BJ (cell line): ENCODE data around the gene TMEM98. TPM values are rescaled to one million over a fixed set of nuclear protein-coding genes. Genes with fewer than 3 reads are reported as not detected.
A peak's percentile ranks its signal among the peaks of the same experiment; 100 is the strongest.

ENCODE experiments used
- CTCF ChIA-PET: fragments of 350-600 bp; formaldehyde crosslinking; extraction: SDS; loops from one replicate; lab custom pipeline; 2021; ENCODE audit warnings: antibody characterized with exemption, inconsistent platforms; lab: Yijun Ruan, JAX
- POLR2A ChIA-PET: fragments of 300-600 bp; sonication (Branson Sonifier 250); formaldehyde crosslinking; extraction: SDS; loops from one replicate; lab custom pipeline; 2021; ENCODE audit warnings: antibody characterized with exemption; lab: Charles Lee
- DNase-seq: peaks from one replicate; pipeline ENCODE4 v3.0.0-alpha.2; 2011; ENCODE audit warnings: low read depth
- H3K27me3 ChIP-seq: 2 replicates; pipeline ENCODE4 v1.6.0; 2011; ENCODE audit warnings: low read length; ENCODE audit not compliant: control insufficient read depth, insufficient read depth
- H3K36me3 ChIP-seq: 2 replicates; pipeline ENCODE4 v1.5.1; 2011; ENCODE audit warnings: low read length; ENCODE audit not compliant: control insufficient read depth, insufficient read depth
- H3K4me3 ChIP-seq: 2 replicates; pipeline ENCODE4 v1.5.1; 2011; ENCODE audit warnings: low read depth, mild to moderate bottlenecking, control low read depth, low read length
- polyA plus RNA-seq: library from polyadenylated mRNA; depleted of rRNA; stranded (reverse); fragments of >200 nt; gene quantifications from 2 replicates; pipeline ENCODE4 v1.2.3, GENCODE V29; 2011
- TF ChIP-seq, protein P1 (sequence below): IDR thresholded peaks from 2 replicates; pipeline ENCODE4 v1.5.1; 2011; ENCODE audit warnings: low read depth, mild to moderate bottlenecking, control low read depth, inconsistent platforms, low read length, moderate library complexity; ENCODE audit not compliant: insufficient read depth

Gene TMEM98
- polyA plus RNA-seq, 1 experiment, result 331 TPM

DNA sequence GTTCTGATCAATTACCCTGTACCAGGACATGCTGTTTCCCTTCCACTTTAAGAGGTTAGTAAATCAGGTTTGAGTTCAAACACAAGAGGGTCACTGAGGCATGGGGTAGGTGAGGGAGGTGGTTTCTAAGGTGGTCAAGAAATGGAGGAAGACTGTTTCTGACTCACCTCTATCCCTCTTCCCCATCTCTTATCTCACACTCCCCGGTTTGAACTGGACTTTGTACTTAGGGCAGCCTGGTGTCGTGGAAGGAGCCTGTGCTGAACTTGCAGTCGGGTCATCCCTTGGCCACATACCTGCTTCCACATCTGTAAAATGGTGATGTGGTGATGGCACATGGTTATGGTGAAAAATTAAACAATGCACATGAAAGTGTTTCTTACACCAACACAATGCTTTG, 17.2 kb upstream of the TMEM98 start:
- DNase-seq, result no peak
- TF ChIP-seq, protein P1, sequence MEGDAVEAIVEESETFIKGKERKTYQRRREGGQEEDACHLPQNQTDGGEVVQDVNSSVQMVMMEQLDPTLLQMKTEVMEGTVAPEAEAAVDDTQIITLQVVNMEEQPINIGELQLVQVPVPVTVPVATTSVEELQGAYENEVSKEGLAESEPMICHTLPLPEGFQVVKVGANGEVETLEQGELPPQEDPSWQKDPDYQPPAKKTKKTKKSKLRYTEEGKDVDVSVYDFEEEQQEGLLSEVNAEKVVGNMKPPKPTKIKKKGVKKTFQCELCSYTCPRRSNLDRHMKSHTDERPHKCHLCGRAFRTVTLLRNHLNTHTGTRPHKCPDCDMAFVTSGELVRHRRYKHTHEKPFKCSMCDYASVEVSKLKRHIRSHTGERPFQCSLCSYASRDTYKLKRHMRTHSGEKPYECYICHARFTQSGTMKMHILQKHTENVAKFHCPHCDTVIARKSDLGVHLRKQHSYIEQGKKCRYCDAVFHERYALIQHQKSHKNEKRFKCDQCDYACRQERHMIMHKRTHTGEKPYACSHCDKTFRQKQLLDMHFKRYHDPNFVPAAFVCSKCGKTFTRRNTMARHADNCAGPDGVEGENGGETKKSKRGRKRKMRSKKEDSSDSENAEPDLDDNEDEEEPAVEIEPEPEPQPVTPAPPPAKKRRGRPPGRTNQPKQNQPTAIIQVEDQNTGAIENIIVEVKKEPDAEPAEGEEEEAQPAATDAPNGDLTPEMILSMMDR, result no peak
- Histone ChIP-seq H3K27me3 (no peaks in the 10 kb centered on the region), H3K4me3 (no peak overlapping the region), H3K36me3 (no peaks in the 10 kb centered on the region)
- ChIA-PET CTCF (interaction anchor here (1.0 to 7.9 kb wide), 13 partner anchors 15 to 427 kb away, joined by 3 to 66 read pairs (median 6); partner anchors contain the start of gene MYO1D), POLR2A (no interaction called here)

DNA sequence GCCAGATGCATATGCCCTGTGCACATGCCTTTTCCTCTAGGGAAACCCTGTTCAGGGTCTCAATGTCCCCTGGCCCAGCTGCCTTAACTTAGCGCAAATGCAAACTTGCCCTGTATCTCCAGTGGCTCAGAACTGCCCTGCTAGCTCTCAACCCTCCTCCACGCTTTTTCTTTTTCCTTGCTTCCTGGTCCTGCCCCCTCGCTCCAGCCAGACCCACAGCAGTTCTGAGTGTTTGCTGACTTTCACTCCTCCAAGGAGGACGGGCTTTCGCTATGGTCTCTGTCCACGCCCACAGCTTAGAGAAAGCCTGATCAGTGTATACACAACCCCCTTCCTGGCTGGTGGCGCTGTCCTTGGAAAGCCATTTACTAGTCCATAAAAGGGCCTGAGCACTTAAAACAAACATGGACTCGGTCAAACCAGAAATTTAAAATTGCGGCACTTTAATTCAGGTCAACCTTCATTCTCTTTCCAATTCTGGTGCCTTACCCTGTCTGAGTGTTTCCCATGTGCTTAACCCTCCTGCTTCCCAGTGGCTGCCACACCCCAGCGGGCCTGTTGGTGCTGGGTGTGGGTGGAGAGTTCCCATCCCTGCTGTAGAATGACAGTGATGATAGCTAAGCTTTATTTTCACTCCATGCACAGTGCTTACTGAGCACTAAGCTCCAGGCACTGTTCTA, 15.6 kb upstream of the TMEM98 start:
- POLR2A ChIA-PET, result interaction anchor here (0.7 to 0.9 kb wide), 2 partner anchors 31 to 90 kb away, joined by 3 read pairs; no protein-coding TSS in a partner anchor
- H3K36me3 ChIP-seq, result no peaks in the 10 kb centered on the region
- no peak overlapping the region for H3K4me3 ChIP-seq
- TF ChIP-seq, protein P1, result peak; percentile 38
- CTCF ChIA-PET, result interaction anchor here (0.8 to 7.9 kb wide), 10 partner anchors 15 to 253 kb away, joined by 3 to 66 read pairs (median 4); partner anchors contain the start of genes MYO1D and TMEM98
- no peaks in the 10 kb centered on the region for H3K27me3 ChIP-seq
- peak; percentile 58 for DNase-seq

DNA sequence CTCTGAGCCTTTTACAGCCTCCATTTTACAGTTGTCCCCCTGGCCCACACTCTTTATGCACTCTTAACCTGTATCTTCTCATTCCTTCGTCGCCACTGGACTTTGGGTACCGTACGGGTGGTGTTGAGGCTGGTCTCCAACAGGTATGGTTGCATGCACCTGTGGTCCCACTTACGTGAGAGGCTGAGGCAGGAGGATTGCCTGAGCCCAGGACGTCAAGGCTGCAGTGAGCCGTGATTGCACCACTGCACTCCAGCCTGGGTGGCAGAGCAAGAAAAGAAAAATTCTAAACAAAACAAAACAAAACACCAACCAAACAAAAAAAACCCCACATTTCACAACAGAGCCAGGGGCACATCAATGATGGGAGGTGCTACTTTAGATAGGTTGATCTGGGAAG, 14.4 kb upstream of the TMEM98 start:
- CTCF ChIA-PET, result interaction anchor here (1.7 to 7.9 kb wide), 3 partner anchors 35 to 254 kb away, joined by 4 to 66 read pairs (median 62); partner anchors contain the start of gene MYO1D
- TF ChIP-seq, protein P1, result no peak
- Histone ChIP-seq H3K4me3 (no peak overlapping the region), H3K36me3 (no peaks in the 10 kb centered on the region), H3K27me3 (no peaks in the 10 kb centered on the region)
- DNase-seq, result no peak
- POLR2A ChIA-PET, result no interaction called here

DNA sequence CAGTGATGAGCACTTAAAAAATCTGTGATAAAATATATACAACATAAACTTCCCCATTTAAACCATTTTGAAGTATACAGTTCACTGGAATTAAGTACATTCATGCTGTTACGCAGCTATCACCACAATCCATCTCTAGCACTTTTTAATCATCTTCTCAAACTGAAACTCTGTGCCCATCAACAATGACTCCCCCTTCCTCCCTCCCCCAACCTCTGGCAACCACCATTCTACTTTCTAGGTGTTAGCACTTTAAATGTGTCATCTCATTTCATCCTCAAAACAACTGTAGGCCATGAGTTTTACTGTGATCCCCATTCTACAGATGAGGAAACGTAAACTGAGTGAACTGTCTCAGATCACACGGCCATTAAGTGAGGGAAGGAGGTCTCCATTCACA, 13.8 kb upstream of the TMEM98 start:
- Histone ChIP-seq H3K4me3 (no peak overlapping the region), H3K27me3 (no peaks in the 10 kb centered on the region), H3K36me3 (no peaks in the 10 kb centered on the region)
- ChIA-PET POLR2A (no interaction called here), CTCF (interaction anchor here (1.4 to 7.9 kb wide), 3 partner anchors 36 to 134 kb away, joined by 3 to 66 read pairs (median 62); partner anchors contain the start of gene MYO1D)
- no peak for DNase-seq
- TF ChIP-seq, protein P1, result no peak

DNA sequence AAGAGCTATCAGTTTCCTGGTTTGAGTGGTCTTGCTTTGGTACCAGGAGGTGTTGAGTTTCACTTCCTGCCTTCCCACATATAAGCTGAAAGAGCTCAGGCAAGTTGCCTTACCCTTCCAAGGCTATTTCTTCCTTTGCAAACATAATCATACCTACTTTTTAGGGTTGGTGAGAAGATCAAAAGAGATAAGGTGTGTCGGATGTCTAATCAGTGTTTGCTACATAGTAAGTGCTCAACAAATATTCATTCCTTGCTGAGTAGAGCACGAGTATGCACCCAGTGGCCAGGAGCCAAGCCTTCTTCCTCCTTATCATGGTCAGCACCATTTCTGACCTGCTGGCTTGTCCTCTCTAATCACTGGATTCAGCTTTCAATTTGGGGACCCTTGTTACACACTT, 12.7 kb upstream of the TMEM98 start:
- H3K4me3 ChIP-seq, result no peak overlapping the region
- no peak for DNase-seq
- no peaks in the 10 kb centered on the region for H3K36me3 ChIP-seq
- CTCF ChIA-PET, result interaction anchor here (1.4 to 7.9 kb wide), 3 partner anchors 22 to 132 kb away, joined by 3 to 62 read pairs (median 7); partner anchors contain the start of gene MYO1D
- H3K27me3 ChIP-seq, result no peaks in the 10 kb centered on the region
- TF ChIP-seq, protein P1, result no peak
- POLR2A ChIA-PET, result no interaction called here
